OCI-LY1 (cell line): Measurements from ENCODE around the gene S100A9.

Experiments used
- H2AFZ ChIP-seq: fragments of 200-600 bp; sonication (generic), shearing (Covaris generic); 2 replicates; pipeline ENCODE4 v1.6.0; 2014; ENCODE audit warnings: antibody characterized with exemption, mild to moderate bottlenecking, low read length
- H3F3A ChIP-seq: fragments of 200-600 bp; sonication (generic), shearing (Covaris generic); 2 replicates; pipeline ENCODE4 v1.6.0; 2014; ENCODE audit warnings: mild to moderate bottlenecking, antibody characterized with exemption, low read length, moderate library complexity; ENCODE audit not compliant: insufficient read depth
- H3K27ac ChIP-seq: fragments of 200-600 bp; sonication (generic); 2 replicates; pipeline ENCODE4 v1.5.1; 2014; ENCODE audit warnings: low read length, mixed run types, mild to moderate bottlenecking, low read depth; ENCODE audit not compliant: poor library complexity, severe bottlenecking
- H3K27me3 ChIP-seq: fragments of 200-600 bp; sonication (generic); 2 replicates; pipeline ENCODE4 v1.6.0; 2014; ENCODE audit warnings: antibody characterized with exemption, mild to moderate bottlenecking, low read length, moderate library complexity; ENCODE audit not compliant: insufficient read depth
- H3K36me3 ChIP-seq: fragments of 200-600 bp; sonication (generic); 2 replicates; pipeline ENCODE4 v1.6.1; 2014; ENCODE audit warnings: mild to moderate bottlenecking, antibody characterized with exemption, low read length, moderate library complexity, mixed read lengths; ENCODE audit not compliant: insufficient read depth
- H3K4me1 ChIP-seq: fragments of 200-600 bp; sonication (generic); 2 replicates; pipeline ENCODE4 v1.5.1; 2014; ENCODE audit warnings: mild to moderate bottlenecking, low read length, moderate library complexity; ENCODE audit not compliant: insufficient read depth, severe bottlenecking
- H3K4me2 ChIP-seq: fragments of 200-600 bp; sonication (generic), shearing (Covaris generic); 2 replicates; pipeline ENCODE4 v1.6.1; 2014; ENCODE audit warnings: low read length
- H3K4me3 ChIP-seq: fragments of 200-600 bp; sonication (generic); 2 replicates; pipeline ENCODE4 v1.5.1; 2014; ENCODE audit warnings: low read length, low read depth, mild to moderate bottlenecking, mixed read lengths; ENCODE audit not compliant: poor library complexity, severe bottlenecking
- H3K79me2 ChIP-seq: fragments of 200-600 bp; shearing (Covaris generic); 2 replicates; pipeline ENCODE4 v1.6.1; 2016; ENCODE audit warnings: mixed run types, low read length, mixed read lengths; ENCODE audit not compliant: insufficient read depth
- H3K9ac ChIP-seq: fragments of 200-600 bp; sonication (generic), shearing (Covaris generic); 2 replicates; pipeline ENCODE4 v1.6.1; 2014; ENCODE audit warnings: mild to moderate bottlenecking, low read length, mixed read lengths
- H3K9me2 ChIP-seq: fragments of 200-600 bp; sonication (generic), shearing (Covaris generic); 2 replicates; pipeline ENCODE4 v1.6.1; 2014; ENCODE audit warnings: low read depth, mild to moderate bottlenecking, low read length, mixed read lengths
- H3K9me3 ChIP-seq: fragments of 200-600 bp; shearing (Covaris generic); 2 replicates; pipeline ENCODE4 v1.6.1; 2014; ENCODE audit warnings: low read length, mixed read lengths
- H4K20me1 ChIP-seq: fragments of 200-600 bp; sonication (generic), shearing (Covaris generic); 2 replicates; pipeline ENCODE4 v1.6.0; 2016; ENCODE audit warnings: mild to moderate bottlenecking, low read length; ENCODE audit not compliant: insufficient read depth
- EZH2 ChIP-seq: fragments of 200-600 bp; sonication (generic), shearing (Covaris generic); IDR thresholded peaks from 2 replicates; pipeline ENCODE4 v1.8.0; 2017; ENCODE audit warnings: borderline replicate concordance, mixed run types, mild to moderate bottlenecking, antibody characterized with exemption, low read length, moderate library complexity, mixed read lengths
- TF ChIP-seq, protein P1 (sequence below): fragments of 200-600 bp; sonication (generic), shearing (Covaris generic); IDR thresholded peaks from 2 replicates; pipeline ENCODE4 v1.5.1; 2017; ENCODE audit warnings: mild to moderate bottlenecking, antibody characterized with exemption, low read length, moderate library complexity, mixed read lengths

S100A9 gene

DNA sequence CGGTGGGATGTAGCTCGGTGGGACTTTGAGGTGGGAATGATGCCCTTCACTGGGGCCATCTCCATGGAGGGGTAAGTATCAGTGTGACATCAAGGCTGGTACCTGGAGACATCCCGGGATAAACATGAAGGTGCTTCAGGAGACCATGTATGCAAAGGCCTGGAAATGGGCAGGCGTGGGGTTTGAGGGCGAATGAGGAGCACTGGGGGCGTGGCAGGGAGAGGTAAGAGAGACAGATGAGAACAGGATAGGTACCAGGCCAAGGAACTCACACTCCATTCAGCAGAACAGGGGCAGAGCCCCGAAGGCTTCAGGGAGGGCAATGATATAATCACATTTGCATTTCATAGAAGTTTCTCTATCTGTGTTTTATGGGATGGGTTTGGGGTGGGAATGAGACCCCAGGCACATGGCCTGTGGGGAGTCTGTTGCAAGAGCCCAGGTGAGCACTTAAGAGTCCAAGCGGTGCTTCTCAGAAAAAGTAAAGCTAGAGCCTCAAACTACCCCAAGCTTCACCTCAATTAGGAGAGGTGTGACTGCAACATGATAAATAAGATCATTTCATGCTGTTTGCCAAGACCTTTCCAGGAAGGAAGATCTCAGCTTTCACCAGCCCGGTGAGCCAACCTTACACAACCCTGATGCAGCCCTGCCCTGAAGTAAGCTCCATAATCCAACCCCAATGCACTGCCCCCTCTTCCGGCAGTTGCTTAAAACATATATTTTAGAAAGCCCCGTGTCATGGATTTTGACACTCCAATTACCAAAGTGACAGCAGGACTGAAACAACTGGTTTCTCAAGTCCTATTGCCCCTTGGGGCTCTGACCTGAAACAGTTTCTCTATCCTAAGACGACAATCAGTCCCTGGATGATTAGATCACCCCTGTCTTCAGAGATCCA lies 7.4 kb downstream of the S100A9 start:
- Histone ChIP-seq H3K9me3 (no peaks in the 10 kb centered on the region), H3K9ac (no peak overlapping the region), H3K4me3 (no peak overlapping the region), H3K79me2 (no peaks in the 10 kb centered on the region), H3K9me2 (no peaks in the 10 kb centered on the region), H3K4me1 (no peaks in the 10 kb centered on the region), H3K4me2 (no peak overlapping the region), H3K27me3 (no peaks in the 10 kb centered on the region), H4K20me1 (no peaks in the 10 kb centered on the region), H3F3A (no peaks in the 10 kb centered on the region), H2AFZ (no peak overlapping the region), H3K27ac (no peak overlapping the region), H3K36me3 (no peaks in the 10 kb centered on the region)
- TF ChIP-seq, protein P1, sequence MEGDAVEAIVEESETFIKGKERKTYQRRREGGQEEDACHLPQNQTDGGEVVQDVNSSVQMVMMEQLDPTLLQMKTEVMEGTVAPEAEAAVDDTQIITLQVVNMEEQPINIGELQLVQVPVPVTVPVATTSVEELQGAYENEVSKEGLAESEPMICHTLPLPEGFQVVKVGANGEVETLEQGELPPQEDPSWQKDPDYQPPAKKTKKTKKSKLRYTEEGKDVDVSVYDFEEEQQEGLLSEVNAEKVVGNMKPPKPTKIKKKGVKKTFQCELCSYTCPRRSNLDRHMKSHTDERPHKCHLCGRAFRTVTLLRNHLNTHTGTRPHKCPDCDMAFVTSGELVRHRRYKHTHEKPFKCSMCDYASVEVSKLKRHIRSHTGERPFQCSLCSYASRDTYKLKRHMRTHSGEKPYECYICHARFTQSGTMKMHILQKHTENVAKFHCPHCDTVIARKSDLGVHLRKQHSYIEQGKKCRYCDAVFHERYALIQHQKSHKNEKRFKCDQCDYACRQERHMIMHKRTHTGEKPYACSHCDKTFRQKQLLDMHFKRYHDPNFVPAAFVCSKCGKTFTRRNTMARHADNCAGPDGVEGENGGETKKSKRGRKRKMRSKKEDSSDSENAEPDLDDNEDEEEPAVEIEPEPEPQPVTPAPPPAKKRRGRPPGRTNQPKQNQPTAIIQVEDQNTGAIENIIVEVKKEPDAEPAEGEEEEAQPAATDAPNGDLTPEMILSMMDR = no peak
- TF ChIP-seq EZH2 = no peak

DNA sequence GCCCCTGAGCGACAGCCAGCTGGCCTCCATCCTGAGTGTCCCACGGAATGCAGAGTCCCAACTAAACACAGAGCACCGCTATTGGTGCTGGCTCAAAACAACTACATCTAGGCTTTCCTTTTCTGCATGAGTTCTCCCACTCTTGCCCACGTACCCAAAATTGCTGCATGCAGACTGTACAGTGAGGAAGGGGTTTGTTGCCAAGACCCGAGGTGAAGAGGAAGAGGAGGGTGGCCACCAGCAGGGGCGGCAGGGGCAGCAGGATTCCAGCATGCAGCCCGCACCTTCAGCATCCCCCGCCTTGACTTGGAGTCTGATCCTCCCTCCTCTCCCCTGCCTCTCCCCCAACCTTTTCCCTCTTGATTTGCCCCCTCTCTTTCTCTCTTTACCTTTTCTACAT lies 8.0 kb downstream of the S100A9 start:
- Histone ChIP-seq H3K27me3 (no peaks in the 10 kb centered on the region), H3K27ac (no peak overlapping the region), H3K4me3 (no peak overlapping the region), H3K4me1 (no peaks in the 10 kb centered on the region), H3K4me2 (no peak overlapping the region), H3K36me3 (no peaks in the 10 kb centered on the region), H3F3A (no peaks in the 10 kb centered on the region), H3K9me3 (no peaks in the 10 kb centered on the region), H2AFZ (no peak overlapping the region), H3K79me2 (no peaks in the 10 kb centered on the region), H4K20me1 (no peaks in the 10 kb centered on the region), H3K9me2 (no peaks in the 10 kb centered on the region), H3K9ac (no peak overlapping the region)
- TF ChIP-seq, protein P1 = no peak
- no peak for TF ChIP-seq EZH2

DNA sequence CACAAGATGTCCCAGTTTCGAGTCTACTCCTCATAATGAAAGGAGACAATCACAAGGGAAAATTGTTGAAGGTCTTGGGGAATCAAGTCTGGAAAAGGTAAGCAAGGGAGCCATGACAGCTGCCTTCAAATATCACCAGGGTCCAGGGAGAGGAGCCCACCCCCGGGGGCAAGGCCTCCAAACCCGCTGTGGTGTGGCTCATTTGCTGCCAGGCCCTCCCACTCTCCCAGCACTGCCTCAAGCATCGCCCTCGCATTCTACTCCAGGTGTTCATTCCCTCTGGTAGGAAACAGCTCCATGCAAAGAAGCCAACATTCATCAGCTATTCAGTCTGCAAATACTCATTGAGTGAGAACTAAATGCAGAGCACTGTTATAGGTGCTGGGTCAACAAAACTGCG lies 8.6 kb downstream of the S100A9 start:
- no peak for TF ChIP-seq EZH2
- TF ChIP-seq, protein P1 = no peak
- Histone ChIP-seq H3K27me3 (no peaks in the 10 kb centered on the region), H3K4me1 (no peaks in the 10 kb centered on the region), H3K79me2 (no peaks in the 10 kb centered on the region), H3K4me2 (no peak overlapping the region), H2AFZ (no peak overlapping the region), H3F3A (no peaks in the 10 kb centered on the region), H3K36me3 (no peaks in the 10 kb centered on the region), H4K20me1 (no peaks in the 10 kb centered on the region), H3K9me2 (no peaks in the 10 kb centered on the region), H3K27ac (no peak overlapping the region), H3K9ac (no peak overlapping the region), H3K9me3 (no peaks in the 10 kb centered on the region), H3K4me3 (no peak overlapping the region)
